ENCODE measurements around the gene DBN1. TPM values are rescaled to one million over a fixed set of nuclear protein-coding genes. Genes with fewer than 3 reads are reported as not detected.

Gene DBN1
- total RNA-seq, 1 donor from 2014 or later, result 1,261 TPM

DNA sequence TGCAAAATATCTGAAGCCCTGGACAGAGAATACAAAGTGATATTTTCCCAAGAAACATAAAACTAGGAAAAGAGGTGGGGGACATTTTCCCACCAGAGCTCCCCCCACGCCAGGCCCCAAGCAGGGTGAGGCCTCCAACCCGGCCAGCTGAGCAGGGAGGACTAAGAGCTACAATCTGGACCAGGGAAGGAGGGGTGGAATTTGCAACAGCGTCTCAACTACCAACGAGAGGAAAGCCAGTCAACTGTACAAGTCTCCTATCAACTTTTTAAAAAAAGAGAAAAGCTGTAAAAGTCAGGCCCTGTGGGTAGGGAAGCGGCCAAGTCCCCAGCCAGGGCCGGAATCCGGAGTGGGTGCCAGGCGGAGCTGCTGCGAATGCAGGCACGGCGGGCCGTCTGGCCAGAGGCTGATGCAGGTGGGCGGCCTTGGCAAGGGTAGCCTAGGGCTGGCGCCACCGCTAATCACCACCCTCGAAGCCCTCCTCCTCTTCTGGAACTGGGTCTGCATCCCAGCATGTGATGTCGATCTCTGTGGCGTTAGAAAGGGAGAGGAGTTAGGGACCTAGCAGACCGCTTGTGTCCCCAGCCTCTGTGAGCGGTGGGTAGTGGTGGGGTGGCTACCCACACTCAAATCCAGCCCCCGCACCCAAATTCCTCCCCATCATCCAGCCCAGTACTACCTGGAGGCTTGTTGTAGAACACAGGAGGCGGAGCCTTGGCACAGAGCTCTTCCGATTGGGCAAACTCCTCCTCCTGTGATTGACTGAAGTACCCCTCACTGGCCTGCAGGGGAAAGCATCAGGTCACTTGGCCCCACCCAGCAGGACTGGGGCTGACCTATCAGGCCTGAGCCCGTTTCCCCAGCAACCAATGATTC, 16.2 kb downstream of the DBN1 start:
- DNase-seq, result peak; percentile 87
- Mint-ChIP-seq H3K27ac (ENCODE audit: unreplicated experiment) (peak overlapping the region; percentile 88), H3K27me3 (ENCODE audit: unreplicated experiment) (peaks cover 41% of the 10 kb centered on the region), H3K4me3 (ENCODE audit: unreplicated experiment) (peak overlapping the region; percentile 88), H3K4me1 (ENCODE audit: low read depth, unreplicated experiment) (peaks cover 17% of the 10 kb centered on the region), H3K36me3 (ENCODE audit: unreplicated experiment) (peaks cover 5% of the 10 kb centered on the region), H3K9me3 (ENCODE audit: unreplicated experiment) (peaks cover 38% of the 10 kb centered on the region)
- TF ChIP-seq CTCF (IDR thresholded peaks at IDR 0.05; ENCODE audit: partially characterized antibody, unreplicated experiment), result peak; percentile 80

DNA sequence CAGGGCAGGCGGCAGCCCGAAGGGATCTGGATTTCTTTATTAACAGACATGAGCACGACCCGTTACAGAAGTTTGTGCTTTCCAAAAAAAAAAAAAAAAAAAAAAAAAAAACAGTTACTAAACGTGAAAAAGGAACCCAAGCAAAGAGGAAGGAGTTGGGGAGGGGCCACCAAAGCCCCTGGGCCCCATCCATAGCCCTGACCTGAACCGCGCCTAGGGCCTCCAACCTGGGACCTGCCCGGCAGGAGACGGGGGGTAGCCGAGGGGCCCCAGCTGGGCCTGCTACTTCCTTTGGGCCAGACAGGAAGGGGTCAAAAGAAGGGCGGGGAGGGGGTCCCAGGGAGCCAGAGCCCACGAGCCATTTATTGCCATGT, 16.9 kb downstream of the DBN1 start:
- no peak for DNase-seq
- H3K4me3 Mint-ChIP-seq (ENCODE audit: unreplicated experiment), result peak overlapping the region; percentile 85
- H3K27me3 Mint-ChIP-seq (ENCODE audit: unreplicated experiment), result peaks cover 40% of the 10 kb centered on the region
- H3K9me3 Mint-ChIP-seq (ENCODE audit: unreplicated experiment), result peaks cover 38% of the 10 kb centered on the region
- H3K4me1 Mint-ChIP-seq (ENCODE audit: low read depth, unreplicated experiment), result peaks cover 15% of the 10 kb centered on the region
- peak overlapping the region; percentile 89 for H3K27ac Mint-ChIP-seq (ENCODE audit: unreplicated experiment)
- TF ChIP-seq CTCF (IDR thresholded peaks at IDR 0.05; ENCODE audit: partially characterized antibody, unreplicated experiment), result peak; percentile 44
- peaks cover 3% of the 10 kb centered on the region for H3K36me3 Mint-ChIP-seq (ENCODE audit: unreplicated experiment)

DNA sequence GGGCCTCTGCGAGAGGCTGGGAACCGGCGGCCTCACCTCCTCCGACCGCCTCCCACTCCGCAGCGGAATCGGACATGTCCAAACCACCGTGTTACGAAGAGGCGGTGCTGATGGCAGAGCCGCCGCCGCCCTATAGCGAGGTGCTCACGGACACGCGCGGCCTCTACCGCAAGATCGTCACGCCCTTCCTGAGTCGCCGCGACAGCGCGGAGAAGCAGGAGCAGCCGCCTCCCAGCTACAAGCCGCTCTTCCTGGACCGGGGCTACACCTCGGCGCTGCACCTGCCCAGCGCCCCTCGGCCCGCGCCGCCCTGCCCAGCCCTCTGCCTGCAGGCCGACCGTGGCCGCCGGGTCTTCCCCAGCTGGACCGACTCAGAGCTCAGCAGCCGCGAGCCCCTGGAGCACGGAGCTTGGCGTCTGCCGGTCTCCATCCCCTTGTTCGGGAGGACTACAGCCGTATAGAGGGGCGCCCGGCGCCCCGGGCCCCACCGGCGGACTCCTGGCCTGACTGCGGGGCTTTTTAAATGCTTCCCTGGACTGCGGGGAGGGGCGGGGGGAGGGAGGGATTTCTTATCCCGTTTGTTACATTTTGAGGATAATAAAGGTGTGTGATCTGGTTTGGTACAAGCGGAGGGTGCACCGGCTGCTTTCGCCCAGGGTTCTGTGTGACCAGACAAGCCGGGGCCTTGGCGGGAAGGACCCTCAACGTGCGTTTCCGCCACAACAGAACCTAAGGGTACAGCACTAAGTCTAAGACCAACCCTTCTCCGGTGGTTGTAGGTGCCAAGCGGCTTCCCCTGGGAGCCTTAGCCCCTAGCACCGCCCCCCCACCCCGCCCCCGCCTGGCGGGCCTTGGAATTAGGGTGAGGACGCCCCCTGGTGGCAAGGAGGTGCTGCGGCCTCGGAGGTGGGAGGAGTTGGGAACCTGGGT, 17.5 kb downstream of the DBN1 start:
- Mint-ChIP-seq H3K9me3 (ENCODE audit: unreplicated experiment) (peaks cover 36% of the 10 kb centered on the region), H3K36me3 (ENCODE audit: unreplicated experiment) (no peaks in the 10 kb centered on the region), H3K4me1 (ENCODE audit: low read depth, unreplicated experiment) (peaks cover 11% of the 10 kb centered on the region), H3K4me3 (ENCODE audit: unreplicated experiment) (peak overlapping the region; percentile 85), H3K27me3 (ENCODE audit: unreplicated experiment) (peaks cover 36% of the 10 kb centered on the region), H3K27ac (ENCODE audit: unreplicated experiment) (peak overlapping the region; percentile 89)
- TF ChIP-seq CTCF (IDR thresholded peaks at IDR 0.05; ENCODE audit: partially characterized antibody, unreplicated experiment), result peak; percentile 95
- DNase-seq, result peak; percentile 95

GRCh38 chr5:177455036-177455660, 18.3 kb downstream of the DBN1 start:
- Mint-ChIP-seq H3K4me3 (ENCODE audit: unreplicated experiment) (peak overlapping the region; percentile 59), H3K9me3 (ENCODE audit: unreplicated experiment) (peaks cover 33% of the 10 kb centered on the region), H3K27ac (ENCODE audit: unreplicated experiment) (no peak overlapping the region), H3K4me1 (ENCODE audit: low read depth, unreplicated experiment) (peaks cover 11% of the 10 kb centered on the region), H3K36me3 (ENCODE audit: unreplicated experiment) (no peaks in the 10 kb centered on the region), H3K27me3 (ENCODE audit: unreplicated experiment) (peaks cover 37% of the 10 kb centered on the region)
- peak; percentile 92 for DNase-seq
- peak; percentile 83 for TF ChIP-seq CTCF (IDR thresholded peaks at IDR 0.05; ENCODE audit: partially characterized antibody, unreplicated experiment)
